HG02763 (cell line): ENCODE data around the gene TBX20.
"Not testable (repeated sequence)": the region's sequence is repeated elsewhere in the genome, so short reads cannot be mapped to it uniquely, and the experiment has no call there.

ENCODE experiments used
- ATAC-seq: cut with Tn5 transposase; IDR thresholded peaks from one replicate; pipeline ENCODE4 v1.9.1; 2021; ENCODE audit warnings: mild to moderate bottlenecking, moderate library complexity; ENCODE audit not compliant: unreplicated experiment

TBX20 gene

GRCh38 chr7:35228496-35229051, 25.3 kb downstream of the TBX20 start:
- not testable (repeated sequence) for ATAC-seq

GRCh38 chr7:35227438-35227837, 26.5 kb downstream of the TBX20 start:
- not testable (repeated sequence) for ATAC-seq

GRCh38 chr7:35222445-35222844, 31.5 kb downstream of the TBX20 start:
- ATAC-seq, result not testable (repeated sequence)

- not testable (repeated sequence) for ATAC-seq
Measured at GRCh38 chr7:35220176-35220575, 33.7 kb downstream of the TBX20 start.

GRCh38 chr7:35216033-35216432, 37.9 kb downstream of the TBX20 start:
- not testable (repeated sequence) for ATAC-seq

GRCh38 chr7:35215063-35215462, 38.8 kb downstream of the TBX20 start:
- ATAC-seq, result not testable (repeated sequence)

GRCh38 chr7:35206924-35207323, 47.0 kb downstream of the TBX20 start:
- not testable (repeated sequence) for ATAC-seq

- ATAC-seq, result not testable (repeated sequence)
Measured at GRCh38 chr7:35204850-35205249, 49.0 kb downstream of the TBX20 start.

- not testable (repeated sequence) for ATAC-seq
Measured at GRCh38 chr7:35204031-35204430, 49.9 kb downstream of the TBX20 start.

- not testable (repeated sequence) for ATAC-seq
Measured at GRCh38 chr7:35202353-35202752, 51.5 kb downstream of the TBX20 start.

- not testable (repeated sequence) for ATAC-seq
Measured at GRCh38 chr7:35200170-35200569, 53.7 kb downstream of the TBX20 start.

GRCh38 chr7:35198370-35199140, 55.3 kb downstream of the TBX20 start:
- ATAC-seq, result not testable (repeated sequence)

- ATAC-seq, result not testable (repeated sequence)
Measured at GRCh38 chr7:35191571-35191970, 62.3 kb downstream of the TBX20 start.

GRCh38 chr7:35190146-35190773, 63.6 kb downstream of the TBX20 start:
- not testable (repeated sequence) for ATAC-seq

GRCh38 chr7:35186751-35187150, 67.1 kb downstream of the TBX20 start:
- not testable (repeated sequence) for ATAC-seq

GRCh38 chr7:35185908-35186731, 67.8 kb downstream of the TBX20 start:
- no peak for ATAC-seq

- not testable (repeated sequence) for ATAC-seq
Measured at GRCh38 chr7:35185578-35185907, 68.4 kb downstream of the TBX20 start.

- ATAC-seq, result not testable (repeated sequence)
Measured at GRCh38 chr7:35184961-35185360, 68.9 kb downstream of the TBX20 start.

GRCh38 chr7:35183873-35184503, 69.9 kb downstream of the TBX20 start:
- not testable (repeated sequence) for ATAC-seq

GRCh38 chr7:35180665-35181064, 73.2 kb downstream of the TBX20 start:
- not testable (repeated sequence) for ATAC-seq

- not testable (repeated sequence) for ATAC-seq
Measured at GRCh38 chr7:35173176-35173575, 80.7 kb downstream of the TBX20 start.
